Mesendoderm (in vitro differentiated cells): ENCODE results near the gene IER3.

Experiments used
- DNase-seq: peaks from one replicate; pipeline ENCODE4 v3.0.0; 2013
- H2AK5ac ChIP-seq: 2 replicates; pipeline ENCODE4 v1.6.1; 2013; ENCODE audit warnings: low read length, inconsistent platforms
- H2BK120ac ChIP-seq: 2 replicates; pipeline ENCODE4 v1.6.1; 2013; ENCODE audit warnings: low read depth, mild to moderate bottlenecking, low read length, moderate library complexity, mixed read lengths
- H2BK15ac ChIP-seq: replicated peaks from 2 replicates; pipeline ENCODE4 v1.6.1; 2013; ENCODE audit warnings: low read depth, mild to moderate bottlenecking, moderate library complexity
- H2BK5ac ChIP-seq: 2 replicates; pipeline ENCODE4 v1.6.1; 2013; ENCODE audit warnings: low read length, inconsistent platforms
- H3K18ac ChIP-seq: 2 replicates; pipeline ENCODE4 v1.6.1; 2013; ENCODE audit warnings: mild to moderate bottlenecking, low read length, mixed read lengths
- H3K23ac ChIP-seq: one replicate; pipeline ENCODE4 v1.6.1; 2013; ENCODE audit warnings: low read length
- H3K27ac ChIP-seq: 2 replicates; pipeline ENCODE4 v1.5.1; 2013; ENCODE audit warnings: low read depth, mild to moderate bottlenecking, inconsistent platforms, low read length, moderate library complexity
- H3K27me3 ChIP-seq: 2 replicates; pipeline ENCODE4 v1.6.1; 2013; ENCODE audit warnings: low read length, control low read depth, mild to moderate bottlenecking, inconsistent platforms; ENCODE audit not compliant: insufficient read depth, poor library complexity
- H3K36me3 ChIP-seq: 2 replicates; pipeline ENCODE4 v1.6.1; 2013; ENCODE audit warnings: low read length, inconsistent platforms; ENCODE audit not compliant: control insufficient read depth, insufficient read depth
- H3K4ac ChIP-seq: one replicate; pipeline ENCODE4 v1.6.1; 2013; ENCODE audit warnings: low read depth, mild to moderate bottlenecking, low read length, moderate library complexity
- H3K4me1 ChIP-seq: 2 replicates; pipeline ENCODE4 v1.6.1; 2013; ENCODE audit warnings: low read depth, low read length, inconsistent platforms; ENCODE audit not compliant: control insufficient read depth
- H3K4me2 ChIP-seq: 2 replicates; pipeline ENCODE4 v1.6.1; 2013; ENCODE audit warnings: low read length
- H3K4me3 ChIP-seq: 2 replicates; pipeline ENCODE4 v1.5.1; 2013; ENCODE audit warnings: mild to moderate bottlenecking, low read length
- H3K56ac ChIP-seq: one replicate; pipeline ENCODE4 v1.6.1; 2013; ENCODE audit warnings: low read length
- H3K79me1 ChIP-seq: 2 replicates; pipeline ENCODE4 v1.6.1; 2013; ENCODE audit warnings: low read length, inconsistent platforms
- H3K79me2 ChIP-seq: 2 replicates; pipeline ENCODE4 v1.6.1; 2013; ENCODE audit warnings: mild to moderate bottlenecking, low read length; ENCODE audit not compliant: control insufficient read depth, insufficient read depth
- H3K9ac ChIP-seq: 2 replicates; pipeline ENCODE4 v1.6.1; 2013; ENCODE audit warnings: low read length, inconsistent platforms
- H4K5ac ChIP-seq: one replicate; pipeline ENCODE4 v1.6.1; 2013; ENCODE audit warnings: low read length
- H4K8ac ChIP-seq: one replicate; pipeline ENCODE4 v1.6.1; 2013; ENCODE audit warnings: low read depth, mild to moderate bottlenecking, control low read depth, low read length, moderate library complexity
- WGBS: extraction: QIAGEN DNeasy Blood & Tissue Kit; methylation state at CpG from one replicate; pipeline ENCODE4 v1.1.7; 2013; ENCODE audit warnings: low lambda C conversion rate, missing lambda C conversion rate; ENCODE audit not compliant: insufficient coverage; ENCODE audit errors: extremely low coverage; 5-methylcytosine and 5-hydroxymethylcytosine counted together

Gene IER3

DNA sequence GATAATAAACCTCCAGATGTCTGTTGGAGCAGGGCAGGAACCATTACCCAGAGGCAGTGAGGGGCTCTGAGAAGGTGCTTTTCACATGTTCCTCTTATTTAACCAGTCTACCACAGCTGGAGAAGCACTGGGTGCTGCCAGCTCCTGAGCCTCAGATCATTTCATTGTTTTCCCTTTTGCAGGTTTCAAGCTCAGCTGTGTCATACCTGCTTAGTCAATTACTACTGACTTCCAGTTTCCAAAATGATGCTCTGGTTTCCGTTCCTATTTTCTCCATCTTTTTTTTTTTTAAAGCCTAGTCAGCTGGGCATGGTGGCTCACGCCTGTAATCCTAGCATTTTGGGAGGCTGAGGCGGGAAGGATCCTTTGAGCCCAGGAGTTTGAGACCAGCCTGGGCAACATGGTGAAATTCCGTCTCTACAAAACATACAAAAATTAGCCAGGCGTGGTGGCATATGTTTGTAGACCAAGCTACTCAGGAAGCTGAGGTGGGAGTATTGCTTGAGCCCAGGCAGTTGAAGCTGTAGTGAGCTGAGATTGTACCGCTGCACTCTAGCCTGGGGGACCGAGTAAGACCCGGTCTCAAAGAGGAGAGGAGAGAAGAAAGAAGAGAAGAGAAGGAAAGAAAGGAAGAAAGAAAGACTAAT is 8.6 kb downstream of the IER3 start:
- Histone ChIP-seq H2BK5ac (no peak overlapping the region), H3K79me1 (peaks cover 11% of the 10 kb centered on the region), H3K18ac (no peak overlapping the region), H3K4me2 (no peak overlapping the region), H2BK15ac (no peak overlapping the region), H4K5ac (no peak overlapping the region), H3K4me3 (no peak overlapping the region), H3K36me3 (peaks cover 10% of the 10 kb centered on the region), H3K23ac (no peak overlapping the region), H2BK120ac (no peak overlapping the region), H3K27me3 (no peaks in the 10 kb centered on the region), H3K4ac (no peak overlapping the region), H3K27ac (no peak overlapping the region), H3K79me2 (peaks cover 3% of the 10 kb centered on the region), H3K9ac (no peak overlapping the region), H2AK5ac (no peak overlapping the region), H3K4me1 (no peaks in the 10 kb centered on the region), H4K8ac (no peak overlapping the region), H3K56ac (no peak overlapping the region)
- no CpG with 5 or more reads among the region's 8 CpGs for WGBS
- no peak for DNase-seq

GRCh38 chr6:30732237-30732943 is 12.0 kb downstream of the IER3 start:
- no peak overlapping the region for H3K23ac ChIP-seq
- H4K8ac ChIP-seq = no peak overlapping the region
- no peak overlapping the region for H3K4ac ChIP-seq
- no peaks in the 10 kb centered on the region for H3K27me3 ChIP-seq
- H2BK15ac ChIP-seq = no peak overlapping the region
- H3K36me3 ChIP-seq = peaks cover 9% of the 10 kb centered on the region
- H3K18ac ChIP-seq = no peak overlapping the region
- H3K9ac ChIP-seq = no peak overlapping the region
- no peak for DNase-seq
- no peak overlapping the region for H3K56ac ChIP-seq
- no CpG with 5 or more reads among the region's 12 CpGs for WGBS
- no peak overlapping the region for H3K4me3 ChIP-seq
- no peaks in the 10 kb centered on the region for H3K4me1 ChIP-seq
- no peak overlapping the region for H2AK5ac ChIP-seq
- H3K79me2 ChIP-seq = no peaks in the 10 kb centered on the region
- no peak overlapping the region for H4K5ac ChIP-seq
- H3K4me2 ChIP-seq = no peak overlapping the region
- no peak overlapping the region for H2BK5ac ChIP-seq
- peaks cover 2% of the 10 kb centered on the region for H3K79me1 ChIP-seq
- no peak overlapping the region for H2BK120ac ChIP-seq
- no peak overlapping the region for H3K27ac ChIP-seq

- Histone ChIP-seq H3K23ac (no peak overlapping the region), H3K4me2 (no peak overlapping the region), H3K27me3 (no peaks in the 10 kb centered on the region), H2BK15ac (no peak overlapping the region), H3K4ac (no peak overlapping the region), H3K27ac (no peak overlapping the region), H2BK5ac (no peak overlapping the region), H3K18ac (no peak overlapping the region), H3K4me1 (no peaks in the 10 kb centered on the region), H4K8ac (no peak overlapping the region), H3K56ac (peak overlapping the region; percentile 11), H3K4me3 (no peak overlapping the region), H3K79me2 (no peaks in the 10 kb centered on the region), H3K79me1 (no peaks in the 10 kb centered on the region), H3K36me3 (peaks cover 6% of the 10 kb centered on the region), H2AK5ac (no peak overlapping the region), H3K9ac (no peak overlapping the region), H4K5ac (no peak overlapping the region), H2BK120ac (no peak overlapping the region)
- DNase-seq = peak; percentile 85
- no CpG with 5 or more reads among the region's 30 CpGs for WGBS
Measured at GRCh38 chr6:30730601-30731435, 13.5 kb downstream of the IER3 start.

GRCh38 chr6:30727920-30728553 is 16.3 kb downstream of the IER3 start:
- H3K27ac ChIP-seq = peak overlapping the region; percentile 3
- peak; percentile 78 for DNase-seq
- no peak overlapping the region for H3K4me3 ChIP-seq
- H3K23ac ChIP-seq = no peak overlapping the region
- H2AK5ac ChIP-seq = no peak overlapping the region
- no peak overlapping the region for H2BK120ac ChIP-seq
- H2BK5ac ChIP-seq = peak overlapping the region; percentile 67
- peak overlapping the region; percentile 8 for H3K9ac ChIP-seq
- peaks cover 11% of the 10 kb centered on the region for H3K79me2 ChIP-seq
- no peak overlapping the region for H4K8ac ChIP-seq
- H4K5ac ChIP-seq = no peak overlapping the region
- no peak overlapping the region for H2BK15ac ChIP-seq
- no peaks in the 10 kb centered on the region for H3K79me1 ChIP-seq
- no peaks in the 10 kb centered on the region for H3K27me3 ChIP-seq
- H3K4me1 ChIP-seq = no peaks in the 10 kb centered on the region
- H3K36me3 ChIP-seq = peaks cover 16% of the 10 kb centered on the region
- no CpG with 5 or more reads among the region's 7 CpGs for WGBS
- peak overlapping the region; percentile 81 for H3K56ac ChIP-seq
- no peak overlapping the region for H3K4ac ChIP-seq
- H3K4me2 ChIP-seq = no peak overlapping the region
- H3K18ac ChIP-seq = no peak overlapping the region

DNA sequence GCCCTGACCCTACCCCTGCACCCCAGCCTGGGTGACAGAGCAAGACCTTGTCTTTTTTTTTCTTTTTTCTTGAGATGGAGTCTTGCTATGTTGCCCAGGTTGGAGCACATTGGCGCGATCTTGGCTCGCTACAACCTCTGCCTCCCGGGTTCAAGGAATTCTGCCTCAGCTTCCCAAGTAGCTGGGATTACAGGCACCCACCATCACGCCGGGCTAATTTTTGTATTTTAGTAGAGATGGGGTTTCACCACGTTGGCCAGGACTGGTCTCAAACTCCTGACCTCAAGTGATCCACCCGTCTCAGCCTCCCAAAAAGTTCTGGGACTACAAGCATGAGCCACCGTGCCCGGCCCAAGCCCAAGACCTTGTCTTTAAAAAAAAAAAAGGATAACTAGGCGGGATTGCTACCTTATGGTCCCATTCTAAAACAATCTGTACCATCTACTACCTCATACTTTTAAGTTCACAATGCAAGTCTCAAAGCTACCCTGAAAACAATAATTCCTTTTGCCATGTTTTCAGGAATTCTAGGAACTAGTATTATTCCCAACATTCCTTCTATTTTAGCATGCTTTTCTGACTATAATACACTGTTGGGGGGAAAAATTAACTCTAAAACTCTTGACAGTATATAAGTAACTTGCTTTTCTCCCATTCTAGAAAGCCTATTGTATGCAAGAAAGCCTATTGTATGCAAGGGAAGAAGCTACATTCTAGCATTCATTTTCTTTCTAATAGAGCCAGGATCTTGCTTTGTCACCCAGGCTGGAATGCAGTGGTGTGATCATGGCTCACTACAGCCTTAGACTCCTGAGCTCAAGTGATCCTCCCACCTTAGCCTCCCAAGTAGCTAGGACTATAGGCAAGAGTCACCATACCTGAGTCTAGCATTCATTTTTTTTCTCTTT is 17.6 kb downstream of the IER3 start:
- Histone ChIP-seq H3K36me3 (peaks cover 20% of the 10 kb centered on the region), H3K9ac (no peak overlapping the region), H2BK15ac (no peak overlapping the region), H3K4ac (no peak overlapping the region), H3K79me1 (no peaks in the 10 kb centered on the region), H3K27ac (peak overlapping the region; percentile 53), H4K8ac (no peak overlapping the region), H3K4me3 (no peak overlapping the region), H4K5ac (no peak overlapping the region), H3K27me3 (no peaks in the 10 kb centered on the region), H3K56ac (no peak overlapping the region), H3K4me2 (no peak overlapping the region), H2AK5ac (no peak overlapping the region), H3K18ac (no peak overlapping the region), H2BK120ac (no peak overlapping the region), H3K23ac (no peak overlapping the region), H3K79me2 (peaks cover 23% of the 10 kb centered on the region), H3K4me1 (no peaks in the 10 kb centered on the region), H2BK5ac (no peak overlapping the region)
- peak; percentile 93 for DNase-seq
- no CpG with 5 or more reads among the region's 11 CpGs for WGBS
